ENCODE measurements around the gene ERG. TPM values are rescaled to one million over a fixed set of nuclear protein-coding genes. Genes with fewer than 3 reads are reported as not detected.

The ERG gene
- total and polyA plus RNA-seq, 2 of the 13 experiments (the other 11 are each of a cell fraction or from before 2014, with no cell fraction given) = not detected

DNA sequence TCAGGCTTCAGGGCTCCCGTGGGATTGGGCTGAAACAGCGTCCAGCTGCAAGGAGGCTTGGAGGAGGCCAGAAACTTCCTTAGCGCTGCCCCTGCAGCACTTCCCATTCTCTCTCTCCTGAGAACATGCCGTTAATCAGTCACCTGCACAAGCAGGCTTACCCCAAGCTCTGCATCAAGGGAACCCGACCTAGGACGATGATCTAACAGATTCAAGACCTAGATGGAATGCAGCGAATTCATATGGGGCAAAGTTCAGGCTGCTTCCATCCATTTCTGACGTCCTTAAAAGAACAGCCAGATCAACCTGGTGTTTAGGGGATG, 114.1 kb downstream of the ERG start:
- no peak for ATAC-seq
- Histone ChIP-seq H3K9me3 (ENCODE audit: low read length) (no peaks in the 10 kb centered on the region), H3K27me3 (ENCODE audit: control insufficient read depth in 1 of 2, insufficient read depth in 2 of 2, low read length in 2 of 2) (peaks cover 1 to 16% of the 10 kb centered on the region in 2 experiments; a peak in 3 of 5 replicates), H3K27ac (ENCODE audit: extremely low read length, insufficient read depth, low read length) (no peak overlapping the region), H3K4me3 (replicated peaks in 1 of 3; ENCODE audit: insufficient read depth in 1 of 3, low read depth in 2 of 3, low read length in 3 of 3) (no peak overlapping the region), H2AFZ (ENCODE audit: low read length) (no peak overlapping the region), H3K36me3 (replicated peaks in 1 of 2; ENCODE audit: control insufficient read depth in 1 of 2, insufficient read depth in 2 of 2, low read length in 2 of 2) (no peaks in the 10 kb centered on the region), H3K4me2 (ENCODE audit: low read depth, low read length) (no peak overlapping the region), H4K20me1 (ENCODE audit: insufficient read depth, low read length) (no peaks in the 10 kb centered on the region), H3K79me2 (ENCODE audit: insufficient read depth, low read length) (no peaks in the 10 kb centered on the region), H3K4me1 (ENCODE audit: insufficient read depth, low read length) (no peaks in the 10 kb centered on the region), H3K9ac (ENCODE audit: insufficient read depth, low read depth, low read length) (no peak overlapping the region)
- TF ChIP-seq ELF1 (CRISPR knock-in tag; IDR thresholded peaks at IDR 0.05) (no peak), ARNT (IDR thresholded peaks at IDR 0.05) (no peak), ONECUT2 (CRISPR knock-in tag; IDR thresholded peaks at IDR 0.05) (no peak), TEAD3 (CRISPR knock-in tag; optimal IDR thresholded peaks at IDR 0.05; ENCODE audit: borderline replicate concordance) (no peak), CHD4 (IDR thresholded peaks at IDR 0.05; ENCODE audit: borderline replicate concordance, low read length) (no peak), AHR (CRISPR knock-in tag; IDR thresholded peaks at IDR 0.05) (no peak), MEIS1 (CRISPR knock-in tag; IDR thresholded peaks at IDR 0.05; ENCODE audit: borderline replicate concordance) (no peak), POLR2AphosphoS2 (IDR thresholded peaks at IDR 0.05; ENCODE audit: low read depth, low read length) (no peak), ZNF749 (CRISPR knock-in tag; IDR thresholded peaks at IDR 0.05; ENCODE audit: borderline replicate concordance) (no peak), ZNF274 (CRISPR knock-in tag; IDR thresholded peaks at IDR 0.05) (no peak), ZNF883 (CRISPR knock-in tag; IDR thresholded peaks at IDR 0.05; ENCODE audit: not compliant biosample characterization) (no peak), ZSCAN12 (CRISPR knock-in tag; IDR thresholded peaks at IDR 0.05) (no peak)
- TF ChIP-seq, protein P1, sequence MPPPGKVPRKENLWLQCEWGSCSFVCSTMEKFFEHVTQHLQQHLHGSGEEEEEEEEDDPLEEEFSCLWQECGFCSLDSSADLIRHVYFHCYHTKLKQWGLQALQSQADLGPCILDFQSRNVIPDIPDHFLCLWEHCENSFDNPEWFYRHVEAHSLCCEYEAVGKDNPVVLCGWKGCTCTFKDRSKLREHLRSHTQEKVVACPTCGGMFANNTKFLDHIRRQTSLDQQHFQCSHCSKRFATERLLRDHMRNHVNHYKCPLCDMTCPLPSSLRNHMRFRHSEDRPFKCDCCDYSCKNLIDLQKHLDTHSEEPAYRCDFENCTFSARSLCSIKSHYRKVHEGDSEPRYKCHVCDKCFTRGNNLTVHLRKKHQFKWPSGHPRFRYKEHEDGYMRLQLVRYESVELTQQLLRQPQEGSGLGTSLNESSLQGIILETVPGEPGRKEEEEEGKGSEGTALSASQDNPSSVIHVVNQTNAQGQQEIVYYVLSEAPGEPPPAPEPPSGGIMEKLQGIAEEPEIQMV (CRISPR knock-in tag; IDR thresholded peaks at IDR 0.05; ENCODE audit: low read depth) = no peak
- TF ChIP-seq, protein P2, sequence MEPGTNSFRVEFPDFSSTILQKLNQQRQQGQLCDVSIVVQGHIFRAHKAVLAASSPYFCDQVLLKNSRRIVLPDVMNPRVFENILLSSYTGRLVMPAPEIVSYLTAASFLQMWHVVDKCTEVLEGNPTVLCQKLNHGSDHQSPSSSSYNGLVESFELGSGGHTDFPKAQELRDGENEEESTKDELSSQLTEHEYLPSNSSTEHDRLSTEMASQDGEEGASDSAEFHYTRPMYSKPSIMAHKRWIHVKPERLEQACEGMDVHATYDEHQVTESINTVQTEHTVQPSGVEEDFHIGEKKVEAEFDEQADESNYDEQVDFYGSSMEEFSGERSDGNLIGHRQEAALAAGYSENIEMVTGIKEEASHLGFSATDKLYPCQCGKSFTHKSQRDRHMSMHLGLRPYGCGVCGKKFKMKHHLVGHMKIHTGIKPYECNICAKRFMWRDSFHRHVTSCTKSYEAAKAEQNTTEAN (CRISPR knock-in tag; conservative IDR thresholded peaks at IDR 0.05) = no peak
- TF ChIP-seq, protein P3, sequence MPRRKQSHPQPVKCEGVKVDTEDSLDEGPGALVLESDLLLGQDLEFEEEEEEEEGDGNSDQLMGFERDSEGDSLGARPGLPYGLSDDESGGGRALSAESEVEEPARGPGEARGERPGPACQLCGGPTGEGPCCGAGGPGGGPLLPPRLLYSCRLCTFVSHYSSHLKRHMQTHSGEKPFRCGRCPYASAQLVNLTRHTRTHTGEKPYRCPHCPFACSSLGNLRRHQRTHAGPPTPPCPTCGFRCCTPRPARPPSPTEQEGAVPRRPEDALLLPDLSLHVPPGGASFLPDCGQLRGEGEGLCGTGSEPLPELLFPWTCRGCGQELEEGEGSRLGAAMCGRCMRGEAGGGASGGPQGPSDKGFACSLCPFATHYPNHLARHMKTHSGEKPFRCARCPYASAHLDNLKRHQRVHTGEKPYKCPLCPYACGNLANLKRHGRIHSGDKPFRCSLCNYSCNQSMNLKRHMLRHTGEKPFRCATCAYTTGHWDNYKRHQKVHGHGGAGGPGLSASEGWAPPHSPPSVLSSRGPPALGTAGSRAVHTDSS (CRISPR knock-in tag; conservative IDR thresholded peaks at IDR 0.05) = no peak
- TF ChIP-seq, protein P4, sequence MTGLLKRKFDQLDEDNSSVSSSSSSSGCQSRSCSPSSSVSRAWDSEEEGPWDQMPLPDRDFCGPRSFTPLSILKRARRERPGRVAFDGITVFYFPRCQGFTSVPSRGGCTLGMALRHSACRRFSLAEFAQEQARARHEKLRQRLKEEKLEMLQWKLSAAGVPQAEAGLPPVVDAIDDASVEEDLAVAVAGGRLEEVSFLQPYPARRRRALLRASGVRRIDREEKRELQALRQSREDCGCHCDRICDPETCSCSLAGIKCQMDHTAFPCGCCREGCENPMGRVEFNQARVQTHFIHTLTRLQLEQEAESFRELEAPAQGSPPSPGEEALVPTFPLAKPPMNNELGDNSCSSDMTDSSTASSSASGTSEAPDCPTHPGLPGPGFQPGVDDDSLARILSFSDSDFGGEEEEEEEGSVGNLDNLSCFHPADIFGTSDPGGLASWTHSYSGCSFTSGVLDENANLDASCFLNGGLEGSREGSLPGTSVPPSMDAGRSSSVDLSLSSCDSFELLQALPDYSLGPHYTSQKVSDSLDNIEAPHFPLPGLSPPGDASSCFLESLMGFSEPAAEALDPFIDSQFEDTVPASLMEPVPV (CRISPR knock-in tag; IDR thresholded peaks at IDR 0.05) = no peak
- intact Hi-C loops (cut with micrococcal nuclease; ENCODE audit: unreplicated experiment) (no loop called here), in situ Hi-C loops (cut with HindIII; ENCODE audit: extremely low pct_ligation_motif_present, low pct_unique_long_range_greater_than_20kb) (no loop called here)
- no TSS peak for BruUV-seq (replicated peaks)
- 18% methylated on average over 5 of the region's 8 CpGs for WGBS (ENCODE audit: low lambda C conversion rate)
- no peak for DNase-seq (ENCODE audit: low spot score)
- ChIA-PET CTCF (ENCODE audit: low intra/inter-chr PET ratio, low total read pairs) (no interaction called here), POLR2A (no interaction called here)
- no peak for FAIRE-seq

Measured in HepG2 (cell line).